RCC 7860 (cell line): ENCODE results near the gene PTGDR2.

Source experiments
- DNase-seq: peaks from one replicate; pipeline ENCODE4 v3.0.0-alpha.2; 2015; ENCODE audit warnings: low spot score
- FAIRE-seq: peaks from 2 replicates; lab custom pipeline; 2012; peaks lifted over from hg19 to GRCh38; lab: Jason Lieb, UNC

Gene PTGDR2

DNA sequence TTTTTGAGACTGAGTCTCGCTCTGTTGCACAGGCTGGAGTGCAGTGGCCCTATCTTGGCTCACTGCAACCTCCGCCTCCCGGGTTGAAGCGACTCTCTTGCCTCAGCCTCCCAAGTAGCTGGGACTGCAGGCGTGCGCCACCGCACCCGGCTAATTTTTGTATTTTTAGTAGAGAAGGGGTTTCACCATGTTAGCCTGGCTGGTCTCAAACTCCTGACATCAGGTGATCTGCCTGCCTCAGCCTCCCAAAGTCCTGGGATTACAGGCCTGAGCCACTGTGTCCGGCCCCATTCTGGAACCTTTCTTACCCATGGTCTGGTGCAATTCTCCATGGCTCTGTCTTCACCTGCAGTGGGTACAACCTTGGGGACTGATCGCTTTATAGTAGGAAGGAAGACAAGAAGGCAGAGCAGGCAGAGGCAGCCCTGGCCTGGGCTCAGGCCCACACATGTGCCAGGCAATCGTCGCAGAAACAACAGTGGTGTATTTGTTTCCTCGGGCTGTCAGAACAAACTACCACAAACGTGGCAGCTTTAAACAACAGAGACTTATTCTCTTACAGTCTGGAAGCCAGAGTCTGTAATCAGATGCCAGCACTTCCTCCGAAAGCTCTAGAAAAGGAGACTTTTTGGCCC is 4.0 kb upstream of the PTGDR2 start:
- FAIRE-seq (no peak), DNase-seq (no peak)

DNA sequence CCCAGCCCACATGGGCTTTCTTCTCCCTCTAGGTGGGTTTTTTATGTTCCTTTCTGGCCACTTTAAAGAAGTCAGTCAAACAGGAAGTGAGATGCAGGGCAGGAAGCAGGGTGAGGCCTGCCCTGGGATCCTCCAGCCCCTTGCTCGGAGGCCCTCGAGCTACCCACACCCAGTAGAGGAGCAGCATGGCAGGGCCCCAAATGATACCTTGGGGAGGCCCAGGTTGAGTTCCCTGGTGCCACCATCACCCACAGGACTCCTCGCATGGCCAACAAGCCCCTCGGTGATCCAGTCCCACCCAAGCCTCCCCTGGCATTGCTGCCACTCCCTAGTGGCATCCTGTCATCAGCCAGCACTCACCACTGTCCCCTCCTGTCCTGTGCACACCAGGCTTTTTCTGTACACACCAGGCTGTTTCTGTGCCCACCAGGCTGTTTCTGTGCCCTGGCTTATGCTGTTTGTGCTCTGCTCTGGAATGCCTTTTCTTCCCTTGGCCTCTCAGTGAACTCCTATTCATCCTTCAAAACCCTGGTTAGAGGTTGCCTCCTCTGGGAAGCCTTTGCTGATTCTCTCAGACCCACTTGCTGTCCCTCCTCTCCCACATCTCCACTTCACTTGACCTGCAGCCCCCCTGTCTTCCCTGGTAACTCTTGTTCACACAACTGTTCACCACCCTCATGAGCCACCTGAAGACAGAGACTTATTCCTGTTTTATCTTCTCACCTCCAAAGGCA is 3.1 kb upstream of the PTGDR2 start:
- DNase-seq (no peak), FAIRE-seq (no peak)

DNA sequence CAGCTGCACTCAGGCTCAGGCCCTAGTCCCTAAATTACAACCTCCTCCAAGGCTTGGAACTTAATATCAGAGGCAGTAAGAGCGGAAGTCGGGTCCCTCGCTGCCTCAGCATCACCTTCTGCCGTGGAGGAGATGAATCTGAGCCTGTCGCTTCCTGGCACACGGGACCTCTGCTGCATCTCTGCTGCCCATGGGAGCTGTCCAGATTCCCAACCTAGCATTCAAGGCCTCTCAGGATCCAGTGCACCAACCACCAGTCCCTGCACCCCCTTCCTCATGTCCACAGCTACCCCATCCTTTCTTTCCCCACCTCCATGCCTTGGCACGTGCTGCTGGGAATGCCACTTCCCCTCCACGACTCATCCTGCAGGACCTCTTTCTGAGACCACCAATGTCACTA is 2.5 kb upstream of the PTGDR2 start:
- DNase-seq (no peak), FAIRE-seq (no peak)

DNA sequence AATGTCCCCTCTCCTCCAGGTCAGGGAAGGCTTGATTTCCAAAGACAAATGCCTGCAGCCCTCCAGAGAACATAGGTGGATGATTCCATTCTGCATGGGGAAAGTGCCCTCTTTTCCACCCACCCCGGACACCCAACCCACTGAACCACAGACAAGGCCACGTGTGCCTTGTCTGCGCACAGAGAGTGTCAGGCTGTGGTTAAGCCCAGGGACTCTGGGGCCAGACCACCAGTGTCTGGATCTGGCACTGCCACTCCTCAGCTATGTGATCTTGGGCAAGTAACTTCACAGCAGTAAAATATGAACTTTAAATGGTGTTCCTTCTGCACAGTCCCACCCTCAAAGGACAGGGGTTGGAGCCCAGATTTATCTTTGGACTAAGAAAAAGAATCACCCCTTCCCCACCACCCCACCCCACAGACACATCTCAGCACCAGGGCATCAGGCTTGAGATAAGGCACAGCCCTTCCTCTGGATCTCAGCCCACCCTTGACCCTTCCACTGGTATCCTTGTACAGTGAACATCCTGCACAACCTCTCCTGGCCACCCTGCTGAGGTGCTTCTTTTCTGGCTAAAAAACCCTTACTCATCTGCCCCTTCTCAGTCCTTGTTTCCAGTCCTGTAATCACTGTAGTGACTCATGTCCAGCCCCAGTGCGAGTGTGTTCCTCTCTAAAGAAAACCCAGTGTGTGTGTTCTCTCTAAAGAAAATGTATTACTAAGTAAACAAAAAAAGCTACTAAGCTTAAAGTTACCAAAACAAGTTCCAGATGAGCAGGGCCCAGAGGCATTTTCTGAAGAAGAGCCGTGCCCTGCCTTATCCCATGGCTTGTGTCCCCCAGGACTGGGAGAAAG is 1.9 kb upstream of the PTGDR2 start:
- FAIRE-seq = no peak
- DNase-seq = peak; percentile 13

DNA sequence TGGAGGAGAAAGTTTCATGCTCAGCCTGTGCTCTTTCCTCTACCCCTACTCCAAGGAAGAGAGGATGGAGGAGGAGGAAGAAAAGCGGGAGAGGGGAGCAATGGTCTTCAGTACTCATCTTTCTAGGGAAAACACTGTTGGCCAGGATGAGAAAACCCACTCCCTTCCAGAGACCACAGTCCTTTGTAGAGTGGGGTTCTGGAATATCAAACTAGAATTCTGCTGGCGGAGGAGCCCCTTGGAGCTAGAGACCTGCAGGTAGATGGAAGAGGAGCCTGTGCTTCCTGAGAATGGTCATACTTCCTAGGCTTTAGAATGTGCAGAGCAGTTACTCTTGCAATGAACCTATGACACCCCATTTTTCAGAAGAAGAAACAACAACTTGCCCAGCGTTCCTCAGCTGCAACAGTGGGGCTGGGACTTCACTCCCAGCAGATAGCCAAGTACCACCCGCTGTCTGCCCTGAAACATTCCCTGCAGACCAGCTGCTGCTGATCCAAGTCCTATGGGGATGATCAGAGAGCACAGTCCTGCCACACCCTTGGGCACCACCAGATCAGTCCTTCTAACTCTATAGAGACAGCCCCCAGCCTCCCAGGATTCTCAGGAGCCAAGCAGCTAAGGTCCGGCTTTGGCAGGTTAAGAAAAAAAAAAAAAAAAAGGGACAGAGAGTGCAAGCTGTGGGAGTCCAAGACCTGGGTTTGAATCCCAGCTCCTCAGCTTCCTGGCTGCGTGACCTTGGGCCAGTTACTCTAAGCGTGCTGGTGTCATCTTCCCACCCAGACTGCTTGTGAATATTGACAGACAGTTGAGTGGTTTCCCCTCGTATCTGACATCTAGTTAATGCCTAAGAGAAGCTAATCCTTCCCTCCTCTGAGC is 664 bp downstream of the PTGDR2 start:
- FAIRE-seq = no peak
- no peak for DNase-seq

DNA sequence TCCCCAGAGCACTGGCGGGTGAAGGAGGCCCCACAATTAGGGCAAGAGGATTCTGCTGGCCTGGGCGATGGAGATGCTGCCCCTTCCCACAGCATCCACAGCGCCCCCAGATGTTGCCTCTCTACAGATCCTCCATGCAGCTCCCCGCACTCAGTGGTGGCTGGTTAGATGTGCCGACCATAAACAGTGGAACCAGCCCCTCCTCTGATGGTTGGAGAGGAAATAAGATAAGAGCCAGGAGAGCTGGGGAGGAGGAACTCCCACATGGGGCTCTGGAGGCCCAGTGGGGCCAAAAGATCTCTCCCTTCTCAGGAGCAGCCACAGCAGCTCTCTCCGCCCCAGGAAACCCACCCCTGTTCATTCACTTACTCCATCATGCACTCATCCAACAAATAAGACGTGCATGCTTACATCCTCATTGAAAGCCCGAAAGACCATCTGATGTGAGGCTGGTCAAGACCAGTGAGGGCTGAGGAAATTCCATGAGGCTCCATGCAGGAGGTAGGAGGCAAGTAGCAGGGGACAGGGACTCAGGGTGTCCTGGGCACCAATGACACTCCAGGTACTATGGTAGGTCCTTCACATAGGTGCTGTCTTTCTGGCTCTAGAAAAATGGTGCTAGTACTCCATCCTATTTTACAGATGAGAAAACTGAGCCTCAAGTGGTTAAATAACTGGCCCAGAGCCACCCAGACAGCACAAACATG is 1.5 kb downstream of the PTGDR2 start:
- DNase-seq (no peak), FAIRE-seq (no peak)

DNA sequence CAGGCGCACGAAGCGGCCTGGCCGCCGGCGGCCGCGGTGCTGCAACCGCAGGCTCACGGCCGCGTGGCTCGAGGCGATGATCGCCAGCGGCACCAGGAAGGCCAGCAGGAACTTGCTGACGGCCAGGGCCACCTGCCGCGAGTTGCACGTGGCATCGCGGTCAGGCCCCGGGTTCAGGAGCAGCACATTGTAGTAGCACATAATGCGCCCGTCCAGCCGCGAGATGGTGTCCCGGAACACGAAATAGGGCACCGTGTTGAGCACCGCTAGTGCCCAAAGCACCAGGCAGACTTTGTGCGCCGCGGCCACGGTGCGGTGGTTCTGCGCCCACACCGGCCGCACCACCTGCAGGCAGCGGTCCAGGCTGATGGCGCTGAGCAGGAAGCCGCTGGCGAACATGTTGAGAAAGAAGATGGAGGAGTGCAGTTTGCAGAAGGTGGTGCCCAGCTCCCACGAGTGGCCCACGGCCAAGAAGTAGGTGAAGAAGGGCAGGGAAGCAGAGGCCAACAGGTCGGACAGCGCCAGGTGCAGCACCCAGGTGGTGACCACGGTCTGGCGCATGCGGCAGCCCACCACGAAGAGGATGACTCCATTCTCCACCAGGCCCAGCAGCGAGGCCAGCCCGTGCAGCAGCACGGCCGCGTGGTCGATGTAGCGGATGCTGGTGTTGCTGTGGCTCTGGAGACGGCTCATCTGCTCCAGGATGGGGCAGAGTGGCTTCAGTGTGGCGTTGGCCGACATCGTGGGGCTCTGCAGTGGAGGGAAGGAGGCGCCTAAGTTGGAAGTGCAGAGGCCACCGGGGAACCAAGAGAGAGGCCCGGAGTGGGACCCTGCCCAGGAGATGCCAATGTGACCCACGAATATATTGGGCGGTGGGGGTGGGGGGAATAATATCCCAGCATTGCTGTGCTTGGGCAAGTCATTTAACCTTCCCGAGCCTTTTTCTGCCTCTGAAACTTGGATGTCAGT is 2.5 kb downstream of the PTGDR2 start:
- DNase-seq (no peak), FAIRE-seq (no peak)

DNA sequence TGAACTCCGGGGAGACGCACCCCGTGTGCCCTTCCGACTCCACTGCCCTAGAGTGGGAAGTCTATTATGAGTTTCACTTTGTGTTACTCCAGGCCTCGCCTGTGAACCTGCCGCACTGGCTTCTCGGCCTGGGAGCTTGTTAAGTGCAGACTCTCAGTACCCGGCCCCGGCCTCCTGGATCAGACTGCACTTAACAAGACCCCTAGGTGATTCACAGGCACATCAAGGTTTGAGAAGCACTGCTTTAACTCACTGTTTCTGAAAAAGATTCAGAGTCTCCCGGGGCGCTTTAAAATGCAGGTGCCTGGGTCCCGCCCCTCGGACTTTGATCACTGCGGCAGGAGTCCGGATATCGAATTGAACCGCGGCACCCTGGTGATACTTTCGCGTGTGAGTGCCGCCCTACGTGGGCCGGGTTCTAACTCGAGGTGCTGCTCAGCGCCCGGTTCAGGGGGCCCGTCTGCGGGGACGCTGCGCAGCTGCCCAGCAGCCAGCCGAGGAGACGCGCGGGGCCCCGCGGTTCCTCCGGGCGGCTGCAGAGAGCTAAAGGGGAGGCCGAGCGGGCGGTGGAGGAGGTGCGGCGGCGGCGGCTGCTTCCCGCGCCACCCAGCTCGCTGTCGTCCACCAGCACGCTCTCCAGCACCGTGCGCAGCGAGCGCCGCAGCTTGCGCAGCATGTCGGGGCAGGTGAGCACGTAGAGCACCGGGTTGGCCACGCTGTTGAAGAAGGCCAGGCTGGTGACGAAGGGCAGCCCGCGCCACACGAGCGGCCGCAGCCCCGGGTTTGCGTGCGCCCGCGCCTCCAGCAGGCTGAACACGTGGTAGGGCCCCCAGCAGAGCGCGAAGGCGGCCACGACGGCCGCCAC is 3.4 kb downstream of the PTGDR2 start:
- FAIRE-seq = no peak
- DNase-seq = no peak

DNA sequence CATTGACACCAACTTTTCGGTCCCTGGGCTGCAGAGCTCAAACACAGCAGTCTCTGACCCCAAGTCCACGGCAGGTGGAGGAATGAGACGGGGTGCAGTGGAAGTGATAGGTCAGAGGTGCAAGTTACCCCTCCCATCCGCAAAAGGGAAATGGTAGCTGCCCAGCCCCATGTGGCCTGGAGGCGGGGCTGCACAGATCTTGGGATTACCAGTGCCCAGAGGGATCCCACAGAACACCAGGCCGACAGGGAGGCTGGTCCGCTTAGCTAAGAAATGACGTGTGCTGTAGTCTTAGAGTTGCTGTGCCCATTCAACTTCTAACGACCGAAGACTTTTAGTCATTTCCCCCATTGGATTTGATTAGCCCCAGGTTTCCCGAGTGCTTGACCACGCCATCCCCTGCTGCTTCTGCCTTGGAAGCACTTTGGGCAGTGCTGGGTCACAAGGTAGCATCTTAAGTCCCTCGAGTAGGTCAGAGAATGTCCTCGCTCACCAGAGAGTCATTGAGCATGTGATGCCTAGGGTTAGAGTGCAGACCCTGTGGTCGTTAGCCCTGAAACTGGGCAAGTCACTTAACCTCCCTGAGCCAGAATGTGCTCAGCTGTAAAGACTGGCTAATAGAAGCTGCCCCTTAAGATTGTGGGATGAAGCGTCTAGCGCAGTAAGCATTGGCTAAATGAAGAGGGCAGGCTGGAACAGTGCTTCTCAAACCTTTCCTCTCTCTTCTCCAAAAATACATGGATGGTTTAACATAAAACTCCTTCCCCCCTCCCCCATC is 4.2 kb downstream of the PTGDR2 start:
- FAIRE-seq = no peak
- DNase-seq = no peak

DNA sequence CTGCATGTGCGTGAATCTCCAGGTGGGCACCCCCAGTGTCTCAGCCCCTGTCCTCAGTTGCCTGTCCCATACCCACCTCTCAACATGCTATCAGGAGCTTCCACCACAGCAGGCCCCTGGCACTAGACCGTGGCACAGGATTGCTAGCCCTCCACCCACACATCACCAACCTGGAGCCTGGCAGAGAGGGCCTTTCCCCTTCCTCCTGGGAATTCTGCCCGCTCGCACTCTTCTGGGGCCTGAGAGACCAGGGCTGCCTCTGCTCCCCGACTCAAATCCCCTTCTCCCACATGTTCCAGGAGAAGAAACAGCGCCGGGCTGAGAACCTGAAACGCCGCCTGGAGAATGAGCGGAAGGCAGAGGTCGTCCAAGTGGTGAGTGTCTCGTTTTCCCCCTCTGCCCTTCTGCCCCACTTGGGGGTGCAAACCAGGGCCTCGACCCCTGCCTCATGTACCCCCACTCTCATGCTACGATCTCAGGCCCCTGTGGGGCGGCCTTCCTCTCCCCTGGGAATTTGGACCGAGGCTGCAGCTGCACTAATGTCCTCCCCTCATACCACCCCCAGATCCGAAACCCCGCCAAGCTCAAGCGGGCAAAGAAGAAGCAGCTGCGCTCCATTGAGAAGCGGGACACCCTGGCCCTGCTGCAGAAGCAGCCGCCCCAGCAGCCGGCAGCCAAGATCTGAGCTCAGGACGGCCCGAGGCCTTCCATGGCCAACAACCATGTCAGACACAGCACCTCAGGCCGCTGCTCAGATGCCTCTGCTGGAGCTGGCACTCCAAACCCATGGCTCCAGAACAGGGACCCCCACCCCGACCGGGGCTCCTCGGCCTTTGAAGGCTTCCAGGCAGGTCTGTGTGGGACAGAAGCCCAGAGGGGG is 5.9 kb downstream of the PTGDR2 start:
- DNase-seq (no peak), FAIRE-seq (no peak)

DNA sequence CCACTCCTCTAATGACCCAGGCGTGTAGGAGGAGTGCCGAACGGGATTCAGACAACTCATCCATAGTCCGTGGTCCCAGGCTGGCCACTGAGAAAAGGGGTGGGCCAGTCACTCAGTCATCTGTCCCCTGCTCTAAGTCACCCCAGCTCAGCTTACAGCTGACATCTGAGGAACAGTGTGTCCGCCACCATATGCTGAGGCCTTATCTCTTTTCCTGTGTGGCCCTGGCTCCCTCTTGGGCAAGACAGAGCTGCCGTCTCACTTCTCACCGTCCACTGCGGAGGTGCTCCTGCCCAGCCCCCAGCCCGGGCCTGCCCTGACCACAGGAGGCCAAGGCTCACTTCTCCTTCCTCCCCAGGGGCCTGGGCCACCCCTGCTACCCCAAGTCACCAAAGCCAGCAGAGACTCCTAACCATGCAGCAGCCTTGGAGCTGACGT is 7.0 kb downstream of the PTGDR2 start:
- FAIRE-seq (no peak), DNase-seq (no peak)

DNA sequence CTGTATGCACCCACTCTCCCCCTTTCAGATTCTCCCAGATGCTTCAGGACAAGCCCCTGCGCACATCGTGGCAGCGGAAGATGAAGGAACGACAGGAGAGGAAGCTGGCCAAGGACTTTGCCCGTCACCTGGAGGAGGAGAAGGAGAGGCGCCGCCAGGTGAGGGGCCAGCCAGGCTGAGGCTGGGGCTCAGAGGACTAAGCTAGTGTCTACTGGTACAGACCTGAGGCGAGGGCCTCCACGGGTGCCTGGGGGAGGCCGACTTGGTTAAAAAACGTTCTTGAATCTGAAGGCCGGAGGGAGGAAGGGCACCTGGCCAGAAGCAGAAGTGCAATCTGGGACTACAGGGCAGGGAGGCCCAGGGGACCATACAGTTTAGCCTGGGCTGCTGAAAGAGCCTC is 7.9 kb downstream of the PTGDR2 start:
- FAIRE-seq (no peak), DNase-seq (no peak)

DNA sequence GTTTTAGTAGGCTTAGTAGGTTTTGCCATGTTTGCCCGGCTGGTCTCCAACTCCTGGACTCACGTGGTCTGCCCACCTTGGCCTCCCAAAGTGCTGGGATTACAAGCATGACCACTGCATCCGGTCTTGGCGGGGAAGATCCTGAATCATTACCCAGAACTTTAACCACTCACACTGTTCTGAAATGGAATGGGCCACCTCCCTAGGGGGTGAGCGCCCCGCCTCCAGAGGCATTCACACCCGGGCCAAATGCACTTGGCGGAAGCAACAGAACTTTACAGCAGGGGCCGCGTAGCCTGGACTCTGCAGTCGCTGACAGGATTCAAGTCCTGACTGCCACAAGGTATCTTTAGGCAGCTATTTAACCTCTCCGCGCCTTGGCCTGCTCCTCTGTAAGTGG is 8.5 kb downstream of the PTGDR2 start:
- FAIRE-seq (no peak), DNase-seq (peak; percentile 29)

DNA sequence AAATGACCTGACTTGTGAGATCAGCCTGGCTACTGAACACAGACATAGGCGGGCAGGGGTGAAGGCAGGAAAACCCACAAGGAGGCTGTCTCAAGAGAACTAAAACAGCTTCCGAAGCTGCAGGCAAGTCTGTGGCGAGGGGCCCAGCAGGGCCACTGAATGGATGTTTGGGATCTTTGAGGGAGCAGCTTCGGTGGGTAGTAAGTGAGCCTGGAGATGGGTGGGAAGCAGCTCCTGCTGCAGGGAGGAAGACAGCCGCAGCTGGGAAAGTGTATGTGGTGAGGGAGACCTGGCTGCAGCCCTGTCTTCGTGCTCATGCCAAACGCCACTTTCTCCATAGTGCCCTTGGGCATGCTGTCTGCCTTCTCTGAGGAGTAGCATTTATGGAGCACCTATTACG is 10.4 kb downstream of the PTGDR2 start:
- FAIRE-seq (no peak), DNase-seq (no peak)

DNA sequence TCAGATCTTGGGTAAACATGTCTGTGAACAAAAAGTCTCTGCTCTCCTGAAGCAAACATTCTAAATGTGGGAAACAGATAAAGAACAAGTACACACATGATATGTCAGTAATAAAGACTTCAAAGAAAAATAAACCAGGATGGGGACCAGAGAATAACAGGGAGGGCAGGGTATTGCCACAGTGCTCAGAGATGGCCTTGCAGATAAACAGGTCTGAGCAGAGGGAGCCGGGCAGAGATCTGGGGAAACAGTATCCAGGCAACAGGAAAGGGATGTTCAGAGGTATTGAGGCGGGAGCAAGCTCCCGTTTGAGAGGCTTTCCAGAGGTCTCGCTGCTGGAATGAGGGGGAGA is 10.9 kb downstream of the PTGDR2 start:
- DNase-seq (no peak), FAIRE-seq (no peak)

DNA sequence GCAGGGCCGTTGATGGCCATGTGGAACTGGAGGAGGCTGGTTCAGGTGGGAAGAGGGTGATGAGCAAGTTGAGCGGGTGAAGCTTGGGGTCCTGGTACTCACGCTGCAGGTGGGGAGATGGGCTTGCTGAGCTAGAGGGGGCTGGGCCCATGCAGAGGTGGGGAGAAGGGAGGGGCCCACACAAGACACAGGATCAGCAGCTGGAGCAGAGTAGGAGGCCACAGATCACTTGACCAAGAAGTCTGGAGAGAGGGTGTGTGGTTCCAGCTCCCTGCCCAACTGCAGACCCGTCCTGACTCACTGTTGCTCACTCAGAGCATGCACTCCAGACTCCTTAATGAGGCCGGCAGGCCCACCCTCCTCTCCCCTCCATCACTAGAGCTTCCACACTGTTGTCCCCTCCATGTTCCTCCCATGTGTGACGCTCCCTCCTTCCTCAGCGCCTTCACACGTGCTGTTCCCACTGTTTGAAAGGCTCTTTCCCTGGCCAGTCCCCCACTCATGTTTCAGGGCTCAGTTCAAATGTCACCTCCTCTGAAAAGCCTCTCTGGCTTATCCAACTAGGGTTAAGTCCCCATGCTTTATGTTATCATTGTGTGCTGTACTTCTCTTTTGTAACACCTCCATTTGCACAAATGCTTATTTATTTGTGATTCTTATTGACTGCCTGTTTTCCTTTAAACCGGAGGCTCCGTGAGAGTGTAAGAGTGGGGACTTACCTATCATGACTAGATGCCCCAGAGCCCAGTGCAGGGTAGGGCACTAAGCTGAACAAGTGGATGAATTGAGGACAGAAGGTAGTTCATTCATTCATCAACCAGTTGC is 11.5 kb downstream of the PTGDR2 start:
- peak; percentile 29 for DNase-seq
- no peak for FAIRE-seq
